Measurements from ENCODE around the gene VMP1.
"Not testable (repeated sequence)": the region's sequence is repeated elsewhere in the genome, so short reads cannot be mapped to it uniquely, and the experiment has no call there.

The VMP1 gene

DNA sequence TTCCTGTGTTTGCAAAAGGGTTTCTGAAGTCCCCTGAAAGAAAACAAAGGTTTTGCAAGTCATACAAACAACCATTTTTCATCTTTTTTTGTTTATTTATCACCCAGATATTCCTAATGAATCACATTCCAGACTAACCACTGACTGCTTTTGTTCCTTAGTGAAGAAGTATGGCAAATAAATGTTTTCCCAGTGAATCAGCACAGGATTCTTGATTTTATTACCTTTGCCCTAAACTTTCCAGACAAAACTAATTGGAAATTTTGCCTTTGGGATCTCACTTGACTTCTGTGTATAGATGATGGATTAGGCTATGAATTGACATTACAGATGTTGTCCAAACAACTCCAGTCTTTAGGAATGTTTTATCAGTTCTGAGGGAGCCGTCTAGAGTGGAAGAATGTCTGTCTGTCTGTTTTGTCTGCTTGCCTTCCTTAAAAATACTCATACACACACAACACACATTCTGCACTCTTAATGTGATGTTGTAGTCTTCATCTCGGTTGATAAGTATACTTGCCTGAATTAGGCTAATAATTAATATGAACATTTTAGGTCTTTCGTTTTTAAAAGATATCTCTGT lies 48.9 kb downstream of the VMP1 start:
- no peak for DNase-seq

DNA sequence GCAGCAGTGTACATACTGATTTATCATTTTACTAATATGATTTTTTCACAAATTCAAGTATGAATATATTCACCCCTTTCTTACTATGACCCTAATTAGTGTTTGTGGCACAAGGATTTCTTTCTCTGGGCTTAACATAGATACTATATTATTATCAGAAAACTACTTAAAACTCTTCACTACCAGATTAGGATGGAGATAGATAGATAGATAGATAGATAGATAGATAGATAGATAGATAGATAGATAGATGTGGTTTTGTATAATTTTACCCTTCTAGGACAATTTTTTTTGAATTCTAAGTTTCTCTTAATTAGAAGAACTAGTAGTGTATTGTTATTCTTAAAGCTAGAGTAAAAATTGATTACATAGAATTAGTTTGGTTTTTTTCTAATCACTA lies 49.6 kb downstream of the VMP1 start:
- DNase-seq = no peak

DNA sequence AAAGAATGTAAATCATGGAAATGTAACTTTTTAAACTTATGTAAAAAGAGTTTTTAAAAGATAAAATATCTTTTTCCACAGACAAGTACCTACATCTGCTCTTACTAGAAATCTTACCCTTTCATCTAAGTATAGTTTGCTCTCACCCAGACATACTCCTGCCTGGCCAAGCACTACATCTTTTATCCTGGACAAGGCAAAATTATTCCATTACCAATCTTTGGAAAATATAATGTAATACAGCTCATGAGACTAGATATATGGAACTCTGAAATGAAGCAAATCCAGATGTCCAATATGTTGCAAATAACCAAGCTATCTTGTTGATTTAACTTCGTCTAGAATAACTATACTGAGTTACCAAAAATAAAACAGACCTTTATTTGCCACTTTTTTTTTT lies 50.0 kb downstream of the VMP1 start:
- no peak for DNase-seq

DNA sequence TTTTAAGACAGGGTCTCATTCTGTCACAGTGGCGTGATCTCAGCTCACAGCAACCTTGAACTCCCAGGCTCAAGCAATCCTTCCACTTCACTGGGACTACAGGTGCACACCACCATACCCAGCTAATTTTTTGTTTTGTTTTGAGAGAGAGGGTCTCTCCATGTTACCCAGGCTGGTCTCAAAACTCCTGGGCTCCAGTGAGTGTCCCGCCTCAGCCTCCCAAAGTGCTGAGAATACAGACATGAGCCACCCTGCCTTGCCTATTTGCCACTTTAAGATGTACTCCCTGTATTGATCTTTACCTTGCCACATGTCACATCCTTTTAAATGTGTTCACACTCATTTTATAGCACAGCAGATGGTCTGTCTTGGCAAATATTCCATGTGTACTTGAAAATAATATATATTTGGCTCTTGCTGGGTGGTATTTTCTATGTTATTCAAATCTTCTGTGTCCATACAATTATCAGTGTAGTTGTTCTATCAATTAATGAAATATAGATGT lies 50.5 kb downstream of the VMP1 start:
- DNase-seq = no peak

DNA sequence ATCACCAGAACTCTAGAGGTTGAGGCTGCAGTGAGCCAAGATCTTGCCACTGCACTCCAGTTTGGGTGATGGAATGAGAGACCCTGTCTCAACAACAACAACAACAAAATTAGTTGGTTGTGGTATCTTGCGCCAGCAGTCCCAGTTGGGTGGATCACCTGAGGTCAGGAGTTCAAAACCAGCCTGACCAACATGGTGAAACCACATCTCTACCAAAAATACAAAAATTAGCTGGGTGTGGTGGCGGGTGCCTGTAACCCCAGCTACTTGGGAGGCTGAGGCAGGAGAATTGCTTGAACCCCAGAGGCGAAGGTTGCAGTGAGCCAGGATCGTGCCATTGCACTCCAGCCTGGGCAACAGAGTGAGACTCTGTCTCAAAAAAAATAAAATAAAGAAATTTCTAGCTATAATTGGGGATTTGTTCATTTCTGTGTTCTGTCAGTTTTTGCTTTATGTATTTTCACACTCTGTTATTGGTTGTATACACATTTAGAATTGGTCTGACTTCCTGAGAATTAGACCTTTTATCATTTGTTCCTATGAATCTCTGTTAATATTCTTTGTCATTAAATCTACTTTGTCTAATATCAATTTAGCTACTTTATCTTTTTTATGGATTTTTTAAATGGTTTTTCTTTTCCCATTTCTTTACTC lies 51.7 kb downstream of the VMP1 start:
- not testable (repeated sequence) for DNase-seq

DNA sequence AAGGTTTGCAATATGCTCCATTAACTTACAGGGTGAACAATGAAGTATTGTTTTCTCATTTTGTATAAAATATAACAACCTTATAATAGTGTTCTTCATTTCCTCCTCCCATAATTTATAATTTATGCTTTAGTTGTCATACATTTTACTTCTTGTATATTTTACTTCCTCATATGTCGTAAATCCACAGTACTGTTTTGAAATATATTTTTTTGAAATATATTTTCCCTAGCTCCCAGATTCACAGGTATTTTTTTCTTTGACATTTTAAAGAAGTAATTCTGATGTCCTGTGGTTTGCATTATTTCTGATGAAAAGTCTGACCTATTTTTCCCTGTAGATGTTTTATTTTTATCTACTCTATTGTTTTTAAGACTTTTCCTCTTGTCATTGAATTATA lies 52.7 kb downstream of the VMP1 start:
- no peak for DNase-seq

DNA sequence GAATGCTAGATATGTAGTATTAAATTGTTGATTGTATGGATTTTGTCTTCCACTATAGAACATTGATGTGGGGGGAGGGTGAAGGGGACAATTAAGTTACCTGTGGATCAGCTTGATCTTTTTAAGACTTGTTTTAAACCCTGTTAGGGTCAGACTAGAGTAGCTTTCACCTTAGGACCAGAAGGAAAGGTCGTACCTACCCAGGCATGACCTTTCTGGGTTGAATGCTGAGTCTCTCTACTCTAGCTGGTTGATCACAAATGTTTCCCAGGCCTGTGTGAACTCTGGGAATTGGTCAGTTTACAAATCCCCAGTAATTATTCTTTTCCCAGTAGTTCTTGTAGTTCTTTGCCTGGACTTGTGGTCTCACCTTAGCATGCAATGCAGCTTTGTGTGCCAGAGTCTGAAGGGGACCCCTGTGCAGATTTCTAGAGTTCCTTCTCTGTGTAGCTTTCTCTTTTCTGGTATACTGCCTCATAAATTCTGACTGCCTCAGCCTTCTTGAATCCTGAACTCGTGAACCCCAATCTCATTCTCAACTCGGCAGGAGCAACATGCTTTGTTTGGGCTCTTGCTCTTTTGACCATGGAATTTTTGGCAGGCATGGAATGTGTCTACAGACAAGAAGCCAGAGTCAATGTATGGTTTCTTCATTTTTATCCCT lies 54.1 kb downstream of the VMP1 start:
- DNase-seq = no peak

DNA sequence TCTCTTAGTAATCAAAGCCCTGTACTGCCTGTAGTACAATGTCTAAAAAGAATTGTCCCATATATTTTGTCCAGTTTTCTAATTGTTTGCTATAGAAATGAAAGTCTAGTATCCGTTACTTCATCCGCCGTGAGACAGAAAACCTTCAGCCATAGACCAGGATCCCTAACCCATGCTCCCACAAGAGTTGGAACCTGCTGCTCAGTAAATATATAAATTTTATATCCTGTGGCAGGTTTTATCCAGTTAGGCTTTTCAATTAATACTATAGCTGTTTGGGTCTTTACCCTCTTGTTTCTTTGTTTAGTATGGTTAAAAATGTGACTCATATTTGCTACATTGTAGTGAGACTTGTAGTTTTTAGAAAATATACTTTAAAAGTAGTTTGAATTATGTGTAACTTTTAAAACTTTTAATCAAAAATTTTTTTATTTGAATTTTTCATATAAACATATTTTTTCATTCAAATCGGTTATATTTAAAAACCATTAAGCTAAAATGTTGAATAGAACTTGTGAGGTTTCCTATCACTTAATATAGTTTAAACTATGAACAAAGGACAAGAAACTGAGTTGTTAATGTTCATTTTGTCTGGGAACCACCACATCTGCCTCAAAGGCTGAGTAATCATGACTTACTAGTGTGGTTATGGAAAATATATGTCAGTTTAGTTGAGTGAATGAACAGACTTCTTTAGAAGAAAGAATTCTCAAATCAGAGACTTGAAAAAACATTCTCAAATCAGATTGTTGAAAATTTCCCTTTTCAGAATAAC lies 54.8 kb downstream of the VMP1 start:
- no peak for DNase-seq

DNA sequence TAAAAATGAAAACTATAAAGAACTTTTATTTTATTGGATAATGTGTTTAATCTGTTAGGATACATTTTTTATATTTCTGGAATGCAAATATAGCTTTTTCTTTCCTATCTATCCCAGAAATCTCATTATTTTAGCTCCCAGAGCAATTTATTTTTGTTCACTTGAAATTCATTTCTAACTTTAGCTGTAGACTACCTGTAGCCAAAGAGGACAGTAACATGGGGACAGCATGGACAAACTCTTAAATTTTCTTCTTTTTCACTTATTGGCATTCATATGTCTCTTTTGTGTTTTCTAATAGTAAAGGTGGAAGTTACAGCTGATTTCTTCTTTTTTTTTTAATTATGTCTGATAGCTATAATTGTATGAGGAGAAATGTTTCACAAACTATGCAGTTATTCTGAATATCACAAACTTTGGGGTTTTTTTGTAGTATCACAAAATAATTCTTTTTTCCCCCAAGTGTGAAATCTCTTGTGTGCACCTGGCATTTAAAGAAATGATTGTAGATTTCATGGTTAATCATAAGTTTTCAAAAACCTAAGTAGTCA lies 55.4 kb downstream of the VMP1 start:
- DNase-seq = no peak

DNA sequence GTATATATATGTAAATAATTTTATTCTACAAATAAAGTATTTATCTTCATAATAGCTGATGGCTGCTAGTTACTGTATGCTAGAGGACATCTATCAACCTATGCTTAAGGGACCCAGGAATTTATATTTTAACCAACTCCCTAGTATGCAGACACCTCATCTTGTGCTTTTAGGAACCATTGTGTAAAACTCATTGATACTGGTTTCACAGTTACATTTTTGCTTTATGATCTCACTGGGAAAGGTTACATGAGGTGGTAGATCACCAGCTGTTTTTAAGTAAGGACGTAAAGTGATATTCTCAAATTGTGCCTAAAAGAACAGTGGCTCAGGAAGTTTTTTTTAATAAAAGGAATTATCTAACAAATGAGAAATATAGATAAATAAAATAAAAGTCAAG lies 56.4 kb downstream of the VMP1 start:
- no peak for DNase-seq

DNA sequence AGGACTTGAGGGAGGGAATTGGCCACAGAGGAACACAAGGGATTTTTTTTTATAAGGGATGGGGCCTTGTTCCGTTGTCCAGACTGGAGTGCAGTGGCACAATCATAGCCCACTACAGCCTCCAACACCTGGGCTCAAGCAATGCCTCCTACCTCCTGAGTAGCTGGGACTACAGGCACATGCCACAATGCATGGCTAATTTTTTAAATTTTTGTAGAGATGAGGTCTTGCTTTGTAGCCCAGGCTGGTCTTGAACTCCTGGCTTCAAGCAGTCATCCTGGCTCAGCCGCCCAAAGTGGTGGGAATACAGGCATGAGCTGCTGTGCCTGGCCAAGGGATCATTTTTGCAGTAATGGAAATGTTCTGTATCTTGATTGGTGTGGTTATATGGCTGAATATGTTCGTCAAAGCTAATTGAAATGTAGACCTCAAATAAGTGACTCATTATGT lies 56.9 kb downstream of the VMP1 start:
- no peak for DNase-seq

DNA sequence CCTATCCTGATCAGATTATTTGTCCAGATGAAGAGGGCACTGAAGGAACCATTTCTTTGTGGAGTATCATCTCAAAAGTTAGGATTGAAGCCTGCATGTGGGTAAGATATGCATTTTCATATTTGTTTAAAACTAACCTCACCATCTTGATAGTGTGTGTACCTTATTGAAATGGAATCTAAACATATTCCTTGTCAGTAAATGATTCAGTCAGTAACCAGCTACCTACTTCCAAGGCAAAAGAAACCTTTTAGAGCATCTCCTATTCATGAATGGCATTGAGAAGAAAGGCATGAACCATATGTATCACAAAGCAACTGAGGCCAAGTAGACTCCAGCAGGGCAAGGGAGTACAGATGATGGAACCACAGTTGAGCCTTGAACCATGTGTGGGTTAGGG lies 57.6 kb downstream of the VMP1 start:
- no peak for DNase-seq

DNA sequence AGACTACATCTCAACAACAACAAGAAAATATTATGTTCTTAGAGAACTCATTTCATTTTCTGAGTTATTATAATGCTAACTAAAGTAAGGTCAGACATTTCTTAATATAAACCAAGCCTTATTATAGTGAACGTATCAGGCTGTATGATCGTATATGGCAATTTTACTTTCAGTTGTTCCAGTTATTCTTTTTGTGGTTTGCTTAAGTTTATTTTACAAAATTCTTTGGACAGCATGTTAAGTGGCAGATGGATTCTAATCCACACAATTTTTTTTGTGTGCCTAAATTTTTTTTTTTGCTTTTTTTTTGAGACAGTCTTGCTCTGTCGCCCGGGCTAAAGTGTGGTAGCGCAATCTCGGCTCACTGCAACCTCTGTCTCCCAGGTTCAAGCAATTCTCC lies 59.0 kb downstream of the VMP1 start:
- DNase-seq = no peak

DNA sequence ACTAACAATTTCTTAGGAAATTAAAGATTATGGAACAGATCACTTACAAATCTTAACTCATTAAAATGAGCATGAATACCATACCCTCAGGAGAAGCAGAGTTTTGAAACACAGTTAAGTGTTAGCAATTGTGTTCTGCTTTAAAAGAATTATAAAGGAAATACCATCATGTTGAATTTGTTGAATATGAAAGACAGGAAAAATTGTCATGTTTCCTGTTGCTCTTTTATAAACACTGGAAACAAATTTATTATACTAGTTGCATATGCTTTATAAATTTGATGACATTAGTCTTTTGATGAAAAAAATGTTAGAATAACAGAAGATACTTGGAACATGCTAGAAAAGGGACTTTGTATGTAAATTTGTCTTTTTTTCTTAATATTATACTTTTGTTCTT lies 59.7 kb downstream of the VMP1 start:
- DNase-seq = no peak

DNA sequence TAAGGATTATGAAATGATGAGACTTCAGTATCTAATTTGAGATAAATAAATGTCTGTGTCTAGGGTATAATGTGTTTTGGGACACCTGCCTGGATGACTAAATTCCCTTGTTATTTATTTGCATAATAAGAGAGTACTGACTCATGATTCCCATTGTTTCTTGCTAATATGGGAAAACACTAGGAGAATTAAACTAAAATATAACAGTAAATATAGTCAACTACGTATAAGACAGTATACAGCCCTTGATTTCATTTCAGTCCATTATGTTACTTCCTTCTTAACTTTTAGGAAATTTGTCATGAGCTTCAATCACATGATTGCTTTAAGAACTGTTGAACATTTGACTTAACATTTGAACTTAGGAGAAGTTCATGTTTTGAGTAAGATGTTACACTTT lies 62.4 kb downstream of the VMP1 start:
- DNase-seq = no peak

DNA sequence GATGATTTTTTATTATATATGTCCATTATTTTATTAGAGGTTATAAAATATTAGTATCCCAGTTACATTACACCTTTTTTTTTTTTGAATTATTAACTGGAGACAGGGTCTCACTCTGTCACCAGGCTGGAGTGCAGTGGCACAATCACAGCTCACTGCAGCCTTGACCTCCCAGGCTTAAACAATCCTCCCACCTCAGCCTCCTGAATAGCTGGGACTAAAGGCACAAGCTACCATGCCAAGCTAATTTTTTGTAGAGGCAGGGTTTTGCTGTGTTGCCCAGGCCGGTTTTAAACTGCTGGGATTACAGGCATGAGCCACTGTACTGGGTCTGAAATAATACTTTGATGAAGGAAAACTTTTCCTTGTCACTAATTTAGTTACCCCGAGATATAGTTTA lies 63.6 kb downstream of the VMP1 start:
- DNase-seq = no peak

DNA sequence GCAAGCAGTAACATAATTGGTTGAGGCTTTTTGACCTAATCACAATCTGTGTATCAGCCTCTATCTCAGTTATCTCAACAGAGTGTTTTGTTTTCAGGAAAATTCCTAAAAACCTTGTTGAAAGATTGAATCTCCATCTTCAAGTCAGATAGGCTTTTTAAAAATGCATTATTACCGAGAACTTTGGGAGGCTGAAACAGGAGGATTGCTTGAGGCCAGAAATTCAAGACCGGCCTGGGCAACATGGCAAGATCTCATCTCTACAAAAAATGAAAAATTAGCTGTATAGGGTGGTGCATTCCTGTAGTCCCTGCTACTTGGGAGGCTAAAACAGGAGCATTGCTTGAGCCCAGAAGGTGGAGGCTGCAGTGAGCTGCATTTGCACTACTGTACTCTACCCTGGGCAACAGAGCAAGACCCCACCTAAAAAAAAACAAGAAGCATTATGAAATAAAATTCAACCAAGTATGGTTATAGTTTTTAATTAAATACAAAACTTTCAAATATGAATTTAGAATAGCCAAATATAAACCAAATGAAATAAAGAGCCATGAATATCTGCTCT lies 68.4 kb downstream of the VMP1 start:
- DNase-seq = no peak

DNA sequence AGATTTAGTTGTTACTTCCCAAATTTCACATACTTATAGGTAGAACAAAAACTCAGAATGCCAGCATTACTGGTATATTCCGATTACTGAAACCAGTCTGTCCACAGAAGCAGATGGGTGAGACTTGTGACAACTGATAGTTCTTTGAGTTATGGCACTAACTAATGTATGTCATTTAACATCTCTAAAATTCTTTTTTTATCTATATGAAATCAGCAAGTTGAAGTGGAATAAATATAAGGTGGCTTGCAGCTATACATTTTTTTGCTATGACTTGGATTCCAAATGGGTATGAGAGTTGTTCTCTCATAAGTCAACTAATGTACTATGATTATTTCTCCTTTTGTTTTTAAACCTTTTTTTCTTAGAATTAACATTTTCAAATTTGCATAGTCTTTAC lies 69.1 kb downstream of the VMP1 start:
- no peak for DNase-seq

DNA sequence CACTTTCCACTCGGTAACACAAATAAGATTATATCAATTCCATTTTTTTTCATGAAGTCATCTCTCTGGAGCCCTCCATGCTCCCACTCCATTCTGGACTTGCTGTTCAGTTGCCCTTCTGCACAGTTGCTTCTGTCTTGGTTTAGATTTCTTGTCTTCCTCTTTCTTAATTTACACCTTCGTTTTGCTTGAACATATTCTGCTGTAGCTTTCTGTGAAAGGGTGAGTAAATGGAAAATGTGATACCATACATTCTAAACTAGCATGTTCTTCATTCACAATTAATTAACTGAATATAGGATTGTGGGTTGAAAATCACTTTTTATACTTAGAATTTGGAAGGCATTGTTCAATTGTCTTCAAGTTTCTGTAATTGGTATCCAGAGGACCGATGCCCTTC lies 69.6 kb downstream of the VMP1 start:
- DNase-seq = no peak

DNA sequence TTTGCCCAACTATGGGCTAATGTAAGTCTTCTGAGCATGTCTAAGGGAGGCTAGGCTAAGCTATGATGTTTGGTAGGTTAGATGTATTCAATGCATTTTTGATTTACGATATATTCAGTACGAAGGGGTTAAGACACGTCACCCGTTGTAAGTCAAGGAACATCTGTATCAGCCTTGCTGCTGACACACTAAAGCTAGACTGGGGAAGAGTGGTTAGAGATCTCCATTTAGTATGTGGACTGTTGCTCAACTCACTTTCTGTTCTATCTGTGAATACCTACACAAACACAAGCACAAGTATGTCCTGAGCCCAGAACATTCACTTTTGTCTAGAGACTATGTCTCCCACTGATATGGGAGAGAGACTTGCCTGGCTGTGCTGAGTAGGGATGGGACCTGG lies 71.5 kb downstream of the VMP1 start:
- DNase-seq = no peak

DNA sequence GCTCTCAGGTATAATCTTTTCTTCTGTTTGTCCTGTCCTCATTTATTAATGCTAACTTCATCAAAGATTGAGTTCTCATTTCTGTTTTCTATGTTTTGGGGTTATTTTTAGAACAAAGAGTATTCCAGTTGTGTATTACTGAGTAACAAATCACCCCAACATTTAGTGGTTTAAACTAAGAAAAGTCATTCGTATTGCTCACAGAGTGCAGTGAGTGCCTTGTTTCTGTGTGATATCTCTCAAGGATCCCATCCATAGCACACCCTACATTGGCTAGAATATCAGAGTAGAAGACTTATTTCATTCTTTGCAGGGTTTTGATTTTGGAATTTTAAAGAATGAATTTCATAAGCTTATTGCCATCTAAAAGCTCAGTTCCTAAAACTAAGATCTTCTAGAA lies 72.1 kb downstream of the VMP1 start:
- DNase-seq = no peak

DNA sequence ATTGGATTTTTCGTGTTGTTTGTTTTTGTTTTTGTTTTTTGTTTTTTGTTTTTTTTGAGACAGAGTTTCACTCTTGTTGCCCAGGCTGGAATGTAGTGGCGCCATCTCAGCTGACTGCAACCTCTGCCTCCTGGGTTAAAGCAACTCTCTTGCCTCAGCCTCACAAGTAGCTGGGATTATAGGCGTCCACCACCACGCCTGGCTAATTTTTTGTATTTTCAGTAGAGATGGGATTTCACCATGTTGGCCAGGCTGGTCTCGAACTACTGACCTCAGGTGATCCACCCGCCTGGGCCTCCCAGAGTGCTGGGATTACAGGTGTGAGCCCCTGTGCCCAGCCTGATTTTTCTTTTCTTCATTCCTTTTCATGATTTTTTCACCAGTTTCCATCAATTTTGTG lies 73.1 kb downstream of the VMP1 start:
- DNase-seq = not testable (repeated sequence)
